Ishikawa (cell line): Measurements from ENCODE around the gene TMUB1.

Experiments used
- EP300 ChIP-seq: IDR thresholded peaks from 2 replicates; pipeline ENCODE4 v1.6.1; 2012; ENCODE audit warnings: borderline replicate concordance
- NFIC ChIP-seq: IDR thresholded peaks from 2 replicates; pipeline ENCODE4 v1.6.1; 2012

DNA sequence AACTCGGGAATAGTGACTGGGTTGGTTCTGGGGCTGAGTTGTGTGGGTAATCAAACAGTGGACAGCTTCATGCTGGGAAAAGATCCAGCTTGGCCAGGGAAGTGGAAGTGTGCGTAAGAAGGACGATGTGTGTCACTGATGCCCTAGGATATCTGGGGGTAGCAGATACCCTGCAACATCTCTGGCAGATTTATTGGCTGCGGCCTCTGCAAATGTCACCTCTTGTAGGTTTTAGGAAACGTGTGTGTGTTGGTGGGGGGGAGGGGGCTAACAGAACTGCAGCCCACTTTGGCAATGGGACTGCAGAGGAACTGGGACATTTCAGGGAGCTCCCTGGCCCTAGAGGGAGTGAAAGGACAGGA, 2.0 kb upstream of the TMUB1 start:
- TF ChIP-seq NFIC: no peak
- TF ChIP-seq EP300: no peak
